A673 (cell line): ENCODE data around the gene KCNIP1.

Experiments
- CTCF ChIP-seq: fragments of 300-800, 200-600 bp; sonication (generic); conservative IDR thresholded peaks from 2 replicates; pipeline ENCODE4 v1.5.1; 2017; ENCODE audit warnings: low read depth, mild to moderate bottlenecking, antibody characterized with exemption, low read length, moderate library complexity, mixed read lengths
- EZH2 ChIP-seq: fragments of 200-600 bp; sonication (generic); IDR thresholded peaks from 2 replicates; pipeline ENCODE4 v1.6.1; 2017; ENCODE audit warnings: borderline replicate concordance, low read depth, mild to moderate bottlenecking, mixed read lengths, antibody characterized with exemption, low read length; ENCODE audit not compliant: poor library complexity, severe bottlenecking

DNA sequence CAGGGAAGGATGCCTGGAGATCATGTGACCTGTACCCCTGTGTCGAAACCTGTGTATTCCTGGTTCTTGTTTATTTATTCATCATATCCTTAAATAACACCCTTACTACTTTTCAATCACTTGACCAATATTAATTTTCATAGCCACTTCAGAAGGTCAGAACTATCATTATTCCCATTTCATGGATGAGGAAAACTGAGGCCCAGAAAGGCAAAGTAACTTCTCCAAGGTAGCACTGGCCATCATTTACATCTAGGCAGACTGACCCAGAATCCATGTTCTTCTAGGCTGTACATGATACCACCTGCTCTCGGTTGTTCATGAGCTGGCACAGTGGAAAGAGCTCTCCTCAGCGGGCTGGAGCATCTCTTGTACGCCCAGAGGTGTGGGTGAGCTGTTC is 49.4 kb downstream of the KCNIP1 start:
- TF ChIP-seq CTCF, result no peak
- TF ChIP-seq EZH2, result no peak
